ENCODE results near the gene ATXN3.
"Not testable (repeated sequence)": the region's sequence is repeated elsewhere in the genome, so short reads cannot be mapped to it uniquely, and the experiment has no call there.

ATXN3 gene

GRCh38 chr14:92074555-92074954 is 31.8 kb downstream of the ATXN3 start:
- DNase-seq (ENCODE audit: low read depth in 2 of 2), result no peak

DNA sequence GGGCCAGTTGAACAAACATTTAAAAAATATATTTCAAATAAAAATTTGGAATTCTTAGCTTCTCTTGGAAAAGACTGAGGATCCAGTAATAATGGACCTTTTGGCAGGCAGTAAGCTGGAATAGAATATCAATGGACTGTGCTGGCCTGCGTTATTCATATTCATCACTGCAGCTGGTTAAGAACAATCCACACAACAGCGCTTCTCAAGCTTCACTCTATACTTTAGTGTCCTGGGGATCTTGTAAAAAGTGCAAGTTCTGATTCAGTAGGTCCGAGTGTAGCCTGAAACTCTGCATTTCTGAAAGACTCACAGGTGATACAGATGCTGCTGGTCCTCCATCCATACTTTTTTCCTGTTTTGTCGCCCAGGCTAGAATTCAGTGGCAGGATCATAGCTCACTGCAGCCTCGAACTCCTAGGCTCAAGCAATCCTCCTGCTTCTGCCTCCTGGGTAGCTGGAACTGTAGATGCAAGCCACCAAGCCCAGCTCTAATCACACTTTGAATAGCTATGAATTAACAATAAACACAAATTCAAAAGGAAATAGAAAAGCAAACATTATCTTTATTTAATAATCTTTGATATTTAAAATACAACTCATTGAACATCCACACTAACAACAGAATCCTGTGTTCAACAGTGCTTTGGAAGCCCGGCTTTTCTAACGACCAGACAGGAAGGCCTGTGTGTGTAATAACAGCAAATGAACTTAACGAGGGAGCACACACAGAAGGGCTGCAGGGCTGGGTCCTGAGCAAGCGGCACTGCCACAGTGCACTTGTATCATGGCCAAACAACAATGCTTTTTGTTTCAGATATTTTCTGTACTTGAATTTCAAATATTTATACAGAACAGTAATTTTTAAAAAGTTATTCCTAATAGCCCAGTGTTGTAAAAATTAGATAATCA is 48.1 kb downstream of the ATXN3 start:
- DNase-seq (ENCODE audit: low read depth in 2 of 2), result no peak

- DNase-seq (ENCODE audit: low read depth in 2 of 2), result no peak
These were observed 56.6 kb downstream of the ATXN3 start for GRCh38 chr14:92049781-92050180.

DNA sequence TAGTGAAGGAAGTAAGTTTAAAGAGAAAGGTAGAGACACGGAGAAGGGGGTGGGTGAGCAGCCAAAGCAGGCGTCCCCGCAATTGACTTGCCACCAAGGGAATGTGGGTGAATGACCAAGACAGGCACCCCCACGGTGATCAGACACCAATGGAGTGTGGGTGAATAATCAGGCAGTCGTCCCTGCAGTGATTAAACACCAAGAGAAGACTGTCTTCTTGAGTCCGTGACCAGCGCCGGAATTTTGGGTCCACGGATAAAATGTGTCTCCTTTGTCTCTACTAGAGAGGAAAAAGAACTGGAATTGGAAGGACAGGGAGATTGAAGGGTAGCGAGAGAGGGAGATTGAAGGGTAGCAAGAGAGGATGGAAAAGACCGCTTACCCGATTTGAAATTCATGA is 57.2 kb downstream of the ATXN3 start:
- not testable (repeated sequence) for DNase-seq (ENCODE audit: low read depth in 2 of 2)

DNA sequence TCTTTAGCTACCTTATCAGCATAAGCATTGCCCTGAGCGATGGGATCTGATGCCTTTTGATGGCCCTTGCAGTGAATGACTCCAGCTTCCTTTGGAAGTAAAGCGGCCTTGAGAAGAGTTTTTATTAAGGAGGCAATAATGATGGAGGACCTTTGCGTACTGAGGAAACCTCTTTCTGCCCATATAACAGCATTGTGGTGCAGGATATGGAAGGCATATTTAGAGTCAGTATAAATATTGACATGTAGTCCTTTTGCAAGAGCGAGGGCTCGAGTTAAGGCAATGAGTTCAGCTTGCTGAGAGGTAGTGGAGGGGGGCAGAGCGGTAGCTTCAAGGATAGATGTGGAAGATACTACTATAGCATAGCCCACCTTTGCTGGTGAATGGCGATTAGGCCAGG is 60.5 kb downstream of the ATXN3 start:
- not testable (repeated sequence) for DNase-seq (ENCODE audit: low read depth in 2 of 2)

DNA sequence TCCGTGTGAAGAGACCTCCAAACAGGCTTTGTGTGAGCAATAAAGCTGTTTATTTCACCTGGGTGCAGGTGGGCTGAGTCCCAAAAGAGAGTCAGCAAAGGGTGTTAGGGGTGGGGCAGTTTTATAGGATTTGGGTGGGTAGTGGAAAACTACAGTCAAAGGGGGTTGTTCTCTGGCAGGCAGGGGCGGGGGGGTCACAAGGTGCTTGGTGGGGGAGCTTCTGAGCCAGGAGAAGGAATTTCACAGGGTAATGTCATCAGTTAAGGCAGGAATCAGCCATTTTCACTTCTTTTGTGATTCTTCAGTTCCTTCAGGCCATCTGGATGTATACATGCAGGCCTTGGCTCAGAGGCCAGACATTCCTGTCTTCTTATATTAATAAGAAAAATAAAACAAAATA is 64.6 kb downstream of the ATXN3 start:
- DNase-seq (ENCODE audit: low read depth in 2 of 2), result not testable (repeated sequence)

DNA sequence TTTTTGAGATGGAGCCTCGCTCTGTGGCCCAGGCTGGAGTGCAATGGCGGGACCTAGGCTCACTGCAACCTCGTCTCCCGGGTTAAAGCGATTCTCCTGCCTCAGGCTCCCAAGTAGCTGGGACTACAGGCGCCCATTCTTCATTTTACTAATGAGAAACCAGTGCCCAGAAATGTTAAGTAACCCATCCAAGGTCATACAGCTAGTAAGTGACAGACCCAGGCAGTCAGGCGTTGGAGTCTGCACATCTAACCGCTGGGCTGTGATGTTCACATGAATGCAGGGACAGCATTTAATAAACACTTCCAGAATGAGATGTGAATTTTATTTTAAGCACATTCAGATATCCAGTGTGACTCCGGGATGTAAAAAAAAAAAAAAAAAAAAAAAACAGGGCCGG is 65.2 kb downstream of the ATXN3 start:
- no peak for DNase-seq (ENCODE audit: low read depth in 2 of 2)

DNA sequence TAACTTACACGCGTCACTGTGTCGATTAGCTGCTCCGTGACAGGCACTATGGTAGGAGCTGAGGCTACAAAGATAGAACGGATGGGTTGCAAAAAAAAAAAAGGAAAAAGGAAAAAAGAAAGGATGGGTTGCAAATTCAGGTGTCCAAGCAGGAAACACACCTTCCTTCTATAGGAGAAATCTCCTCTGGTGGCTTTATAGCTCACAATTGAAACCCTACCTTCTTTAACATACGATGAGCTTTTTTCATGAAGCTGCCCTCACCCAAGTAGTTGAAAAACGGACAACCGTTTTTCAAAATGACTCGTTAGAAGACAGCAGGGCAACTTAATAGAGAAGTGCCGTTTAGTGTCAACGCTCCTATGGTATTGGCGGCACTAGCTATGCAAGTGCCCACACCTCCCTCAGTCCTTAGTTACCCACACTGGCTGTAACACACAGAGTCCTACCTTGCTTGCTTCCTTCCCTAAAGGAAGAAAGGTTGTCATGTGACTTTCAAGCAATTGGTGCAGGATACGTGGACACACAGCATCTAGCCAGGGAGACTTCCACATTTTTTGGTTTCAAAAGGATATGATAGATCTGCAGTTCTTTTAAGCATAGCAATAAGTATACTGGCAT is 65.8 kb downstream of the ATXN3 start:
- DNase-seq (ENCODE audit: low read depth in 2 of 2), result no peak

GRCh38 chr14:92039719-92040430 is 66.5 kb downstream of the ATXN3 start, which contains the start of gene TRIP11:
TSS of gene TRIP11 (minus strand) at chr14:92040059. CDS start at chr14:92039685, 374 bp downstream.
- DNase-seq (ENCODE audit: low read depth in 2 of 2), result peak; percentile 89 to 90

DNA sequence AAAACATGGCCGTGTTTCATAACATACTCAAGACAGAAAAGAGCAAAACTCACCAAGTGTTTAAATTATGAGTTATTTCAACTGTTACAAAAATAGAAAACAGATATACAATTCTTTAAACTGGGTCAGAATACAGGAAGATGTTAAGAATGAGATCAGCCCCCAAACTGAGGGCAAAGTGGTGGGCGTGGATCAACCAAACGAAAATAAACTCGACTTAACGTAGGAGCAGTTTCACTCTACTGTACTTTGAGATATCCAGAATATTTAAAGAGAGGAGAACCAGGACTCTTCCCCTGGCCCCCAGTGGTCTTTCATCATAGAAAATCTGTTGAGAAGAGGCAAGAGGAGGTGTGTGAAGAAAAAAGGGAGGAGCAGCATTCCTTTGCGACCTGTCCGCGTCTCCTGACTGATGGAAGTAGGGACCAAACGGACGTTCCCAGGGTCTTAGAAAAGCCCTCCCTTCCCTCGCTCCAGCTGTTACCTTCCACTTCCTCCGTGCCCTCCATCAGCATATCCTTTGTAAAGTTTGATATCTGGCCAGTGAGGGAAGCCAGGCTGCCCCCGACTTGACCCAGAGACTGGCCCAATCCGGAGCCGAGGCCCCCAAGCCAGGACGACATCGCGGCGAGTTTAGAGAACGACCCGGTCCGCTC is 67.2 kb downstream of the ATXN3 start:
- no peak for DNase-seq (ENCODE audit: low read depth in 2 of 2)

DNA sequence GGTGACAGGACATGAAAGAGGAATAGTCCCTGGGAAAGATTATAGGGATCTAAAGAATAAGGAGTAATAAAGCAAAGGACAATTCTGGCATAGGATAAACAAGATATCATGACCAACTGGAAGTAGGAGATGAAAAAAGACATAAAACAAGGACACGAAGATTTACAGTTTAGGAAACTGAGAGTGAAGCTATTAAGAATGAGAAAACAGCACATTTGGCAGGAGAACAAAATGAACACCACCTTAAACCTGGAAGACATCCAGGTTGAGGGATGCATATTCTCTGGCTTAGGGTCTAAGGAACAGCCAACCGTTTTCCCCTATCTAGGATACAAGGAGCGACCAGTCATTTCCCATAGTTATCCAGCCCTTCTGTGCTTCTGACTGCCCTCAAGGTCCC is 68.4 kb downstream of the ATXN3 start:
- DNase-seq (ENCODE audit: low read depth in 2 of 2), result no peak

DNA sequence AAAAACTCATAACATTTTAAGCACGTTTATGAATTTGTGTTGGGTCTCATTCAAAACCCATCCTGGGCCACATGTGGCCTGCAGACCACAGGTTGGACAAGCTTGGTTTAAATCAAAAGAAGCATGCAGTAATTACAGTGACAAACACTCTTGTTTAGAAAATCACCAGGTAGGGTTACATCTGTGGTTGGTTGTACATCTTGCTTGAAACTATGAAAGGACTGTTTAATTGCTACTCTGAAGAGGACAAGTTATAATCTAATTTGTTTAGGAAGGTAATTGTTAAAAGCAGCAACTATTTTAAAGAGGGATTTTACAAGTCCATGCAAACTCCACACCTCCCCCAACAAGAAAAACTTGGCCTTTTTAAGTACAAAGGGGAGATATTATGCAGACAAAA is 70.5 kb downstream of the ATXN3 start:
- no peak for DNase-seq (ENCODE audit: low read depth in 2 of 2)

DNA sequence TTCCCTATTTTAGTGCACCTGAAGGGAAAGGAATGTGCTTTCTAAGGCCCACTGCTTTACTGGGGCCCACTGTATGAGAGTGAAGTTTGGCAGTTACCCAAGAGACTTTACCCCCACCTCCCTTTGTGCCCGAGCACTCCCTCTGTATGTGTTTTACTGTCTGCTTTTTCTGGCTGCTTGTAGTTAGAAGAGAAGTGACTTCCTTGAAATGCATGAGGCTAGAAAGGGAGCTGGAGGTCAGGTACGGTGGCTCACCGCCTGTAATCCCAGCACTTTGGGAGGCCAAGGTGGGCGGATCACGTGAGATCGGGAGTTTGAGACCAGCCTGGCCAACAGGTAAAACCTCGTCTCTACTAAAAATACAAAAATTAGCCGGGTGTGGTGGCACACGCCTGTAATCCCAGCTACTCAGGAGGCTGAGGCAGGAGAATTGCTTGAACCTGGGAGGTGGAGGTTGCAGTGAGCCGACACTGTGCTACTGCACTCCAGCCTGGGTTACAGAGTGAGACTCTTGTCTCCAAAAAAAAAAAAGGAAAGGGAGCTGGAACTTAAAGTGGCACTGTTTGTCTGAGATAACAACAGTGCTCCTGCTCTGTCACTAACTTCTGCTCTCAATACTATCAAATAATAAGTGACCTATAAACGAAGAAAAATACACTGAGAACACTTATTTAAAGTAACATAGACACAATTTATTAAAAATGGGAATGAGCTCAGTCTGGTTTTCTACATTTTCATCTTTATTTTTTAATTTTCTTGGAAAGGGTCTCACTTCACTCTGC is 72.3 kb downstream of the ATXN3 start:
- no peak for DNase-seq (ENCODE audit: low read depth in 2 of 2)

GRCh38 chr14:92033433-92033832 is 72.9 kb downstream of the ATXN3 start:
- no peak for DNase-seq (ENCODE audit: low read depth in 2 of 2)

- no peak for DNase-seq (ENCODE audit: low read depth in 2 of 2)
These were observed 79.7 kb downstream of the ATXN3 start for GRCh38 chr14:92026548-92027190.

GRCh38 chr14:92022036-92022435 is 84.3 kb downstream of the ATXN3 start:
- DNase-seq (ENCODE audit: low read depth in 2 of 2), result no peak

DNA sequence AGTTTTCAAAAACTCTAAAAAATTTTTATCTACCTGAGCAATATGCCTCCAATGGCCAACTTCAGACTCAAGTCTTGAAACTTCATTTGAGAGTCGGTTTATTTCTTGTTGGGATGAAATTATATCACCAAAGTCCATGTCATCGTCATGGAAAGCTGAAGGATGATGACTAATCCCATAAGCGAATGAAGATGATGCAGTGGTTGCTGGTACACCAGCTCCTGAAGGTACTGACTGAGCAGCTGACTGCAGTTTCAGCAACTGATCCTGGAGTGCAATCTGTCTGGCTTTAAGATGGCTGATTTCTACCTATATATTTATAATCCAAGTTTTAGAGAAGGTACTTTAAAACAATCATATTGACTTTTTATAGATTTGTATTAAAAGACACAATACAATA is 84.9 kb downstream of the ATXN3 start:
- no peak for DNase-seq (ENCODE audit: low read depth in 2 of 2)

DNA sequence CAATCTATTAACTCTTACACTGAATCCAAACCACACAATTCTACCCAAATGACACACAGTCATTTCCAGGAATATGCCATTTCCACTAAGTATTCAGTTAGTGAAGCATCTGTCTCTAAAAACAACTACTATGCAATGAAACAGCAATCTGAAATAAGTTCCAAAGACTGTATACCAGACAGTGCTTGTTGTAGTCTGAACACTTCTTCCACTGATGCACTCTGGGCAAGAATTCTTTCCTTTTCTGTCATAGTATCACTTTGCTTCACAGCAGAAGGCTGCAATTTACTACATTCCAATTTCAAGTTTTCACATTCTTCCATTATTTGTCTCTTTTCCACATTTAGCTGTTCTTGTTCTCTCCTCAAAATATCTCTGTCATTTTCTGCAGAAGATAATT is 92.3 kb downstream of the ATXN3 start:
- no peak for DNase-seq (ENCODE audit: low read depth in 2 of 2)

DNA sequence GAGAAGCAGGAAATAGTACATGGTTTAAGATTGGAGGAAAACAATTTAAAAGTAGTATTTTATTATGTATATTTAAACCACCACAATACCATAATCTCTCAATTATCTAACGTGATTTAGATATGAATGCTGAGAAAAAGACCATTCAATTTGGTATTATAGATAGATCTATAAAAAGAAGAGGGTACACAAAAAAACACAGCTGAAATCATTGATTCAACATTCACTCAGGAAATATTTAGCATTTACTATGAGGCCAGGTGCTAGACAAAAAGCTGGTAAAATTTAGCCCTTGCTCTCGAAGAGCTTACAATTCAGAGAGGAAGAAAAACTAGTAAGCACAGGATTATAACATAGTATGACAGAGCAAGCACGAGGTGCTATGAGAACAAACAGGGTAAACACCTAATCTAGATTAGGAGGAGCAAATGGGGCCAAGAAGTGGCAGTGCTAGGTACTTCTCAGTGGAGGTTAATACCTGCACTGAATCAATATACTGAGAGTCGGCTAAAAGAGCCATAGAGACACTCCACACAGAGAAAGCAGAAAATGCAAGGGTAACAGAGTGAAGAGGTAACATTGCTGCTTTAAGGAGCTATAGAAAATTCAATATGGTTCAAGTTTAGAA is 94.1 kb downstream of the ATXN3 start:
- no peak for DNase-seq (ENCODE audit: low read depth in 2 of 2)

- no peak for DNase-seq (ENCODE audit: low read depth in 2 of 2)
These were observed 95.7 kb downstream of the ATXN3 start for GRCh38 chr14:92010644-92011043.

All from activated CD8-positive, alpha-beta memory T cell treated with anti-CD3 and anti-CD28 coated beads for 4 hours (primary cell).